ENCODE measurements around the gene ATP4B.

GRCh38 chr13:113618455-113618854 lies 39.5 kb downstream of the ATP4B start:
- TF ChIP-seq CTCF (conservative IDR thresholded peaks at IDR 0.05; ENCODE audit: low read depth, low read length) (no peak), EZH2 (IDR thresholded peaks at IDR 0.05; ENCODE audit: borderline replicate concordance, low read depth, low read length, poor library complexity, severe bottlenecking) (no peak)

All from A673 (cell line).